Endothelial cell of umbilical vein (primary cell): Measurements from ENCODE around the gene CDRT15.
"Not testable (repeated sequence)": the region's sequence is repeated elsewhere in the genome, so short reads cannot be mapped to it uniquely, and the experiment has no call there.

Source experiments
- EZH2 ChIP-seq: IDR thresholded peaks from 2 replicates; pipeline ENCODE4 v1.6.1; 2012; ENCODE audit warnings: borderline replicate concordance, low read depth, mild to moderate bottlenecking, moderate library complexity, low read length, inconsistent platforms; ENCODE audit not compliant: severe bottlenecking
- FOS ChIP-seq: IDR thresholded peaks from 2 replicates; pipeline ENCODE4 v1.6.1; 2011; ENCODE audit warnings: mild to moderate bottlenecking, low read length, moderate library complexity, borderline replicate concordance; ENCODE audit not compliant: insufficient read depth
- GATA2 ChIP-seq: IDR thresholded peaks from 2 replicates; pipeline ENCODE4 v1.7.0; 2011; ENCODE audit warnings: low read depth, mild to moderate bottlenecking, moderate library complexity, mixed read lengths, low read length; ENCODE audit not compliant: insufficient read length, insufficient read depth
- JUN ChIP-seq: IDR thresholded peaks from 2 replicates; pipeline ENCODE4 v1.6.1; 2011; ENCODE audit warnings: borderline replicate concordance, low read depth; ENCODE audit not compliant: insufficient read length, insufficient read depth
- MYC ChIP-seq: IDR thresholded peaks from one replicate; pipeline ENCODE4 v1.6.1; 2011; ENCODE audit warnings: mild to moderate bottlenecking, low read depth, low read length
- POLR2A ChIP-seq: IDR thresholded peaks from 2 replicates; pipeline ENCODE4 v1.6.1; 2012; ENCODE audit warnings: low read depth, mild to moderate bottlenecking, control low read depth, low read length
- POLR2AphosphoS5 ChIP-seq: IDR thresholded peaks from 2 replicates; pipeline ENCODE4 v1.6.1; 2012; ENCODE audit warnings: low read depth, mild to moderate bottlenecking, control low read depth, low read length, moderate library complexity; ENCODE audit not compliant: insufficient read depth
- TF ChIP-seq, protein P1 (sequence below), 2 donors: IDR thresholded peaks; 1 replicate in 1 of 2; 2 replicates in 1 of 2; pipeline ENCODE4 v1.5.1; 2011; ENCODE audit warnings: low read length in 2 of 2, mild to moderate bottlenecking in 2 of 2, moderate library complexity in 2 of 2, control low read depth in 1 of 2, inconsistent platforms in 1 of 2, low read depth in 1 of 2; ENCODE audit not compliant: insufficient read depth in 1 of 2; ENCODE audit errors: extremely low read depth in 1 of 2
- TF ChIP-seq, protein P2 (sequence below): IDR thresholded peaks from 2 replicates; pipeline ENCODE4 v1.6.1; 2011; ENCODE audit not compliant: insufficient read depth, insufficient read length

DNA sequence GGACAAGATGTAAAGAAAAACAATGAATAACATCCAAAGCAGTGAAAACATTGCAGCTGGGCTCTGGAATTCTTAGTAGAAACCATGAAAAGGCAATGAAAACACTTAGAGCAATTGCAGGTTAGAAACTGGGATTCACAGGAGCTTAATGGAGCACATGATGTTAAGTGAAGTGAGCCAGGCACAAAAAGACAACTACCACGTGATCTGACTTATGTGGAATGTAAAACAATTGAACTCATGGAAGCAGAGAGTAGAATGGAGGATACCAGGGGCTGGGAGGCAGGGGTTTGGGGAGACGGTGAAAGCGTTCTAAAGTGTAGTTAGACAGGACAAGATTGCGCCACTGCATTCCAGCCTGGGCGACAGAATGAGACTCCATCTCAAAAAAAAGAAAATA lies 2.6 kb upstream of the CDRT15 start:
- not testable (repeated sequence) for TF ChIP-seq POLR2AphosphoS5, POLR2A, FOS, EZH2, MYC, GATA2, JUN
- TF ChIP-seq, protein P1, sequence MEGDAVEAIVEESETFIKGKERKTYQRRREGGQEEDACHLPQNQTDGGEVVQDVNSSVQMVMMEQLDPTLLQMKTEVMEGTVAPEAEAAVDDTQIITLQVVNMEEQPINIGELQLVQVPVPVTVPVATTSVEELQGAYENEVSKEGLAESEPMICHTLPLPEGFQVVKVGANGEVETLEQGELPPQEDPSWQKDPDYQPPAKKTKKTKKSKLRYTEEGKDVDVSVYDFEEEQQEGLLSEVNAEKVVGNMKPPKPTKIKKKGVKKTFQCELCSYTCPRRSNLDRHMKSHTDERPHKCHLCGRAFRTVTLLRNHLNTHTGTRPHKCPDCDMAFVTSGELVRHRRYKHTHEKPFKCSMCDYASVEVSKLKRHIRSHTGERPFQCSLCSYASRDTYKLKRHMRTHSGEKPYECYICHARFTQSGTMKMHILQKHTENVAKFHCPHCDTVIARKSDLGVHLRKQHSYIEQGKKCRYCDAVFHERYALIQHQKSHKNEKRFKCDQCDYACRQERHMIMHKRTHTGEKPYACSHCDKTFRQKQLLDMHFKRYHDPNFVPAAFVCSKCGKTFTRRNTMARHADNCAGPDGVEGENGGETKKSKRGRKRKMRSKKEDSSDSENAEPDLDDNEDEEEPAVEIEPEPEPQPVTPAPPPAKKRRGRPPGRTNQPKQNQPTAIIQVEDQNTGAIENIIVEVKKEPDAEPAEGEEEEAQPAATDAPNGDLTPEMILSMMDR (IDR thresholded peaks at IDR 0.05; ENCODE audit: extremely low read depth in 1 of 2, insufficient read depth in 1 of 2, low read depth in 1 of 2, low read length in 2 of 2): not testable (repeated sequence)
- TF ChIP-seq, protein P2, sequence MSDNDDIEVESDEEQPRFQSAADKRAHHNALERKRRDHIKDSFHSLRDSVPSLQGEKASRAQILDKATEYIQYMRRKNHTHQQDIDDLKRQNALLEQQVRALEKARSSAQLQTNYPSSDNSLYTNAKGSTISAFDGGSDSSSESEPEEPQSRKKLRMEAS: not testable (repeated sequence)
